Stimulated activated CD4-positive, alpha-beta T cell treated with anti-CD3 and anti-CD28 coated beads, Interleukin-12 subunit alpha, Interleukin-12 subunit beta, amount 100 ng/mL, for 4 hours (primary cell): Measurements from ENCODE around the gene TAL2.
"Not testable (repeated sequence)": the region's sequence is repeated elsewhere in the genome, so short reads cannot be mapped to it uniquely, and the experiment has no call there.

Experiments used
- DNase-seq: peaks from one replicate; pipeline ENCODE4 v3.0.0-alpha.2; 2020

The TAL2 gene

GRCh38 chr9:105676351-105676923 lies 14.2 kb downstream of the TAL2 start:
- no peak for DNase-seq

- no peak for DNase-seq
Measured at GRCh38 chr9:105678163-105678562, 15.9 kb downstream of the TAL2 start.

DNA sequence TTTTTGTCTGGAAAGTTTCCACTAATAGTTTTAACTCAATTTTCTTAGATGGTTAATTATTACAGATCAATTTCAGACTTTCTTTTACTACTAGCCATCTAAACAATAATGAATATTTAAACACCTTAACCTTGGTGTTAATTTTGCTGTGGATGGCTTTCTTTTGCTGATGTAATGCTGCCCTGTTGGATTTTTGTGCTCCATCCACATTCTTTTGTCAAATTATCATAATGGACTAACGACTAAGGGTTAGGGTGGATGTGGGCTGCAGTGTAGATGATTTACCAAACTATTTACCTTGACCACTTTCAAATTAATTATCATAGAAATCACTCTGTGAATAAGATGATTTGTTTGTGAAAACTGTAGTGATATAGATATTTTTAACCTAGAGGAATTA lies 16.5 kb downstream of the TAL2 start:
- DNase-seq = no peak

- no peak for DNase-seq
Measured at GRCh38 chr9:105679257-105680022, 17.2 kb downstream of the TAL2 start.

- no peak for DNase-seq
Measured at GRCh38 chr9:105681313-105681712, 19.1 kb downstream of the TAL2 start.

DNA sequence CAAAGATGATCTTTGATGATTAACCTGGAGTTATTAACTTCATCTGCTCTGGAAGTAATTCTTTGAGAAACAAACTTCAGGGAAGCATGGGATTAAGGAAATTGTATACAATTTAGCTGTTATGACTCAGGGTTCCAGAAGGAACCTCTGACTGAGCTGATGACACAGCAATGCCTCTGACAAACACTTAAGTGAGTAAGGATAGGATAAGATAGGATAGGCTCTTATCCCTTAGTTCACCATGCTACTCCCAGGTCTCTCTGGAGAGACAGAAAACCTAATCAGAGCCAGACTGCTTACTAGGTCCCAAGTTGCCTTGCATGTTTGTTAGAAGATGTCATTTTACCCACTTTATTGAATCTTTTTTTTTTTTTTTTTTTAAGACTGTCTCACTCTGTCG lies 19.5 kb downstream of the TAL2 start:
- no peak for DNase-seq

DNA sequence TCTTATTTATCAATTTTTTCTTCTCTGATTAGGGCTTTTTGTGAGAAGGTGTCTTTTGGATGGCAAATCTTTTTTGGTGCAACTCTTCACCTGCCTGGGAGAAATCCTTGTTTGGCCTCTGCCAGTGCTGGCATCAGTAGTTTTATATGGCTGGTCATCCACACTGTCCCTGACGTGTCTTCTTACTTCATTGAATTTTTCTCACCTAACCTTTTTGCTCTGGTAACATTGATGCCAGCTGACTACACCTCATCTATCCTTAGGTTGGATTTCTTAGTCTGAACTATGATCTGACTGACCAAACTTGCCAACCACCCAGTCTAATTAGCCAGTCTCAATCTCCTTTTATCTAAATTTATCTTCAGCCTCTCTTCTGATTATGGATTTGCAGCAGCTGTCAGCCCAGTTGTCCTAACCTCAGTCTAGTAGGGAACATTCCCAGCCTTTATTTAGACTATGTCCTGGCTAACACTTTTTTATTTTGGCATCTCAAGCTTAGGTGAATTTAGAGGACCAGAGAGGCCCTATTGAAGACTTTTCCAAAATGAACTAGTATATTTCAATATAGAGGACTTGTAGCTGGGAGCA lies 21.5 kb downstream of the TAL2 start:
- DNase-seq = no peak

DNA sequence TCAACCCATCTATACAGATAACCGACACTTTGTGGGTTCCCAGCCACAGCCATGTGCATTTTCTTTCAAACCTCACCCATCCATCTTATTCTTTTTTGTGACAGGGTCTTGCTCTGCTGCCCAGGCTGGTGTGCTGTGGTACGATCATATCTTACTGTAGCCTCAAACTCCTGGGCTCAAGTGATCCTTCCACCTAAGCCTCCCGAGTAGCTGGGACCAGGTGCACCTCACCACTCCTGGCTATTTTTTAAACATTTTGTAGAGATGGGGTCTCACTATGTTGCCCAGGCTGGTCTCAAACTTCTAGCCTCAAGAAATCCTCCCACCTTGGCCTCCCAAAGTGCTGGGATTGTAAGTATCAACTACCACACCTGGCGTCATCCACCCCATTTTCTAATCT lies 24.7 kb downstream of the TAL2 start:
- no peak for DNase-seq

GRCh38 chr9:105690742-105691141 lies 28.5 kb downstream of the TAL2 start:
- no peak for DNase-seq

DNA sequence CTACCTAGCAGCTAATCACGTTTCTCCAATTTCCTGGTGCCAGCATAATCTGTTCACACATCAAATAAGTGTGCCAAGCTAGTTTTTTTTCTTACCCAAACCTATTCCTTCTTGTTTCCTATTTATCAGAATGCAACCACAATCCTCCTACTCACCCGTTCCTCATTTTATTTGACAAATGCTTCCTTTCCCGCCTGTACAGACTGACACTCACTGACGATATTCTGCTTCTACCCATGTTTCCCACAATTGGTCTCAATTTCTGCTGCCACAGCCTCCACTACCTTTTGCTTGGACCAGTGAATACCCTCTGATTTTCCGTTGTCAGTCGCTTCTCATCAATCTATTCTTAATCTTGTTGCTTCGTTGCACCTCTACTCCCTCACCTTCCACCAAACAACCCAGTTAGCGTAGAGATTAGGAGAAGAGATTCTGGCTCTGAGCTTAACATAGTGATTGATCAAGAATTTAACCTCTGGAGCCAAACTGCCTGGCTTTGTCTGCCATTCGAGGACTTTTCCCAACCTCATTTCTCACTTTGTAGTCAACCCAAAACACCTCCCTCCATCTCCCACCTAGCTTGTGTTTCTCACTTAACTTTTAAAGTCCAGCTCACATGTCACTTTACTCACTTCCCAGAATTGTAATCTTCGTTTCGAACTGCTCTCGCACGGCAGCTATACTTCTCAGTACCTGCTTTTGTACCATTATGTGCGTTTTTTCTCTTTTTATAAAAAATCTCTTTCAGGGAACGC lies 31.4 kb downstream of the TAL2 start:
- DNase-seq = no peak

DNA sequence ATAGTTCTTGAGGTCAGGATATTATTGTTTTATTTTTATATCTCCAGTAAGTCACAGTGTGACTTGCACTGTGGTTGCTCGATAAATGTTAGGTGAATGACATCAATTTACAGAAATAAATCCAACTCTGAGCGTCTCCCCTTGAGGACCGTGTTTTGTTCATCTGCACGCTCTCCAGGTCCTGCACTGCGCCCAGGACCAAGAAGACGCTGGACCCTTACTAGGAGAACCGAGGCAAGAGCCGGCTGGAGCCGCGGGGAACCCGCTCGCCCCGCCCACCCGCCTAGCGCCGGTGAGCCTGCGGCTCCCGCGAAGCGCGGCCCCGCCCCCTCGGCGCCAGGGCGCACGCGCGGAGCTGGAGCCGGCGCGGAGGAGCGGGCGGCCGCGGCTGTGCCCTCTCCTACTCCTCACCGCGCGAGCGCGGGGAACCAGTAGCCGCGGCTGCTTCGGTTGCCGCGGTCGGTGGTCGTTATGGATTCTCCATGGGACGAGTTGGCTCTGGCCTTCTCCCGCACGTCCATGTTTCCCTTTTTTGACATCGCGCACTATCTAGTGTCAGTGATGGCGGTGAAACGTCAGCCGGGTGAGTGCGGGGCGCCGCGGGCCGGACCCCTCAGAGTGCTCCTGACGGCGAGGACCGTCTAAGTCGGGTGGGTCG lies 32.1 kb downstream of the TAL2 start, which contains the start of gene TMEM38B:
Gene TMEM38B (plus strand): TSS at position 352 of the 658 bp plus-strand sequence. CDS start 120 bp downstream, at position 472.
- DNase-seq = peak; percentile 80

GRCh38 chr9:105694848-105695581 lies 32.8 kb downstream of the TAL2 start:
- peak; percentile 46 for DNase-seq

DNA sequence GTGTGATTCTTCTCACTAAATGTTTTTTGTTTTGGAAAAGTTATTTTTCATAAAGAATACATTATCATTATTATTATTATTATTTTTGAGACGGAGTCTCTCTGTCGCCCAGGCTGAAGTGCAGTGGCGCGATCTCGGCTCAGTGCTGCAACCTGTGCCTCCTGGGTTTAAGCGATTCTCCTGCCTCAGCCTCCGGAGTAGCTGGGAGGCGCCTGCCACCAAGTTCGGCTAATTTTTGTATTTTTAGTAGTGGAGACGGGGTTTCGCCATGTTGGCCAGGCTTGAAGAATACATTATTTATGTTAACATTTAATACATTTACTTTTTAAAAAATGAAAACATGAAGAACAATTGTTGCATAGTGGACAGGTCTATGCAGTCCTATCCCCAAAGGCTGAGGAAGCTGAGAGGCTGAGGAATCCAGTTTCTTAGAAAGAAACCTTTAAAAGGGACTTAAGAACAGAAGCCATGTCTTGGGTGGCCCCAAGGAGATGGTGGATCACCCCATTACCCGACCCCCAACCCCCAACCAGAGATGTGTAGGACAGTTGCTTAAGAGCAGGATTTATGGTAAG lies 34.0 kb downstream of the TAL2 start:
- no peak for DNase-seq

DNA sequence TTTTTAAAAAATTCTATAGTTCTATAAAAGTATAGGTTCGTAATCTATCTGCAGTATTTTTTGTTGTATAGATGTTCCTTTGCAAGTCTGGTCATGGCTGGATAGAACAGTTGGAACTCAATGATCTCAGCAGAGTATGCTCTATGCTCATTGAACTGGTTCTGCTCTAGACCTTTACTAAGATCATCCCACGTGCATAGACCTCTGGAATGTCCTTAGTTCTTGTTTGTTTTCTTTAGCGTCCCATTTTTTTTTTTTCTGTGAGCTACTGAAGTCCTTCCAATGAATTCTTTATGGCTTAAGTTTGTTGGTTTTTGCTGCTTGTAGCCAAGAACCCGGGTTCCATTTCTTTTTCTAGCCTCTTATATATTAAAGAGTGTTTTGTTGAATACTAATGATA lies 35.6 kb downstream of the TAL2 start:
- no peak for DNase-seq

- no peak for DNase-seq
Measured at GRCh38 chr9:105698348-105698870, 36.2 kb downstream of the TAL2 start.

DNA sequence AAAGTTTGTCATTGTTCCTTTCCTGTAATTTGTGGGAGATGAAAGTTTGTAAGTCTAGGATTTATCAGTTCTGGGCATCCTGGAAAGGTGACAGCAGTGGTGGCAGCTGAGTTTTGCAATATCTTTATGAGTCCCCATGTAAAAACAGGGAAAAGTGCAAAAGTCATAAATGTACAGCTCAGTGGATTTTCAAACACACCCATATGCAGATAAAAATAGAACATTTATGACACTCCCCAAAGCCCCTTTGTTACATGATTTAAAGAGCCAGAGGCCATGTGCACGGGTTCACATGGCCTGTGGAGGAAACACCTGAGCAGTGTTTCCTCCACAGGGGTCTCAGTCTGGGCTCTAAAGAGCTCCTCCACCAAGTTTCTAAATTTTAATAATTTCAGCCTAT lies 38.4 kb downstream of the TAL2 start:
- DNase-seq = no peak

GRCh38 chr9:105701145-105701544 lies 38.9 kb downstream of the TAL2 start:
- DNase-seq = no peak

GRCh38 chr9:105702207-105702606 lies 40.0 kb downstream of the TAL2 start:
- DNase-seq = no peak

GRCh38 chr9:105703638-105704037 lies 41.4 kb downstream of the TAL2 start:
- not testable (repeated sequence) for DNase-seq

- no peak for DNase-seq
Measured at GRCh38 chr9:105706156-105706555, 43.9 kb downstream of the TAL2 start.

DNA sequence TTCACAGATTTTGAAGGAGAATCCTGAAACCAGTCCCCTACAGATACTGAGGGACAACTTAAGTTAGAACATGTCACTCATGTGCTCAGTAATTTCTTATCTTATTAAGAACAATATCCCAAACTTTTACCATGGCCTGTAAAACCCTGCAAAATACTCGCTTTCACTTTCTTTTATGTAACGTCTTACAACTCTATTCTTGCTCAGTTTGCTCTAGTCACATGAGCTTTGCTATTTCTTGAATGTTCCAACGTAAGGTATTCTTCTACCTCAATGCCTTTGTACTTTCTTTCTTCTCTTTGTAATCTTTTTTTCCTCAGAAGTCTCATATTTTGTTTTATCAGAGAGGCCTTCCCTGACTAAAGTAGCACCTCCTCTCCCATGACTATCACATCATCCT lies 46.1 kb downstream of the TAL2 start:
- no peak for DNase-seq

GRCh38 chr9:105710638-105711037 lies 48.4 kb downstream of the TAL2 start:
- no peak for DNase-seq
